SK-N-SH treated with all-trans-retinoic acid at 6 μM for 48 hours (cell line): ENCODE results near the gene KLHL40.

ENCODE experiments used
- ATAC-seq: fragments of 200-7000 bp; cut with Tn5 transposase; 3 replicates; pipeline ENCODE4 v1.9.1; 2020; ENCODE audit warnings: mild to moderate bottlenecking, moderate library complexity
- ARNTL ChIP-seq: fragments of 450-650 bp; formaldehyde crosslinking; IDR thresholded peaks from 2 replicates; pipeline ENCODE4 v1.5.0; 2020; ENCODE audit warnings: low read depth, mild to moderate bottlenecking, moderate library complexity, borderline replicate concordance
- BACH2 ChIP-seq: fragments of 250-450 bp; sonication (Bioruptor Pico); IDR thresholded peaks from 2 replicates; pipeline ENCODE4 v1.9.0; 2021; ENCODE audit warnings: mild to moderate bottlenecking, borderline replicate concordance
- ESRRG ChIP-seq: fragments of 250-450 bp; sonication (Bioruptor Pico); IDR thresholded peaks from 2 replicates; pipeline ENCODE4 v1.6.1; 2021; ENCODE audit warnings: mild to moderate bottlenecking
- GLIS3 ChIP-seq: fragments of 250-450 bp; sonication (Bioruptor Pico); IDR thresholded peaks from 2 replicates; pipeline ENCODE4 v1.5.0; 2020; ENCODE audit warnings: mild to moderate bottlenecking, moderate library complexity
- ISL1 ChIP-seq: fragments of 250-450 bp; sonication (Bioruptor Pico); IDR thresholded peaks from 2 replicates; pipeline ENCODE4 v2.1.2; 2022; ENCODE audit warnings: mild to moderate bottlenecking, moderate library complexity
- OSR1 ChIP-seq: fragments of 250-450 bp; sonication (Bioruptor Pico); IDR thresholded peaks from 2 replicates; pipeline ENCODE4 v1.8.0; 2022; ENCODE audit warnings: moderate library complexity, mild to moderate bottlenecking, inconsistent platforms
- RARB ChIP-seq: fragments of 250-450 bp; sonication (Bioruptor Pico); IDR thresholded peaks from 2 replicates; pipeline ENCODE4 v1.8.0; 2021; ENCODE audit warnings: mild to moderate bottlenecking, moderate library complexity
- SNAI2 ChIP-seq: fragments of 250-450 bp; sonication (Bioruptor Pico); IDR thresholded peaks from 2 replicates; pipeline ENCODE4 v1.5.0; 2020; ENCODE audit warnings: mild to moderate bottlenecking, moderate library complexity
- TCF4 ChIP-seq: fragments of 250-450 bp; sonication (Bioruptor Pico); IDR thresholded peaks from 2 replicates; pipeline ENCODE4 v1.8.0; 2021; ENCODE audit warnings: mild to moderate bottlenecking, moderate library complexity, borderline replicate concordance
- TOX ChIP-seq: fragments of 250-450 bp; sonication (Bioruptor Pico); IDR thresholded peaks from 2 replicates; pipeline ENCODE4 v1.8.0; 2021; ENCODE audit warnings: mild to moderate bottlenecking, moderate library complexity, borderline replicate concordance
- ZC3H10 ChIP-seq: fragments of 250-450 bp; sonication (Bioruptor Pico); IDR thresholded peaks from 2 replicates; pipeline ENCODE4 v1.5.1; 2021; ENCODE audit warnings: mild to moderate bottlenecking, moderate library complexity
- ZFP3 ChIP-seq: fragments of 250-450 bp; sonication (Bioruptor Pico); IDR thresholded peaks from 2 replicates; pipeline ENCODE4 v1.5.0; 2020; ENCODE audit warnings: mild to moderate bottlenecking, moderate library complexity
- ZFP30 ChIP-seq: fragments of 450-650 bp; formaldehyde crosslinking; IDR thresholded peaks from 2 replicates; pipeline ENCODE4 v1.5.0; 2022; ENCODE audit warnings: mild to moderate bottlenecking, moderate library complexity
- ZNF70 ChIP-seq: fragments of 450-650 bp; formaldehyde crosslinking; IDR thresholded peaks from 2 replicates; pipeline ENCODE4 v1.5.0; 2020; ENCODE audit warnings: mild to moderate bottlenecking, moderate library complexity
- ZNF8 ChIP-seq: fragments of 450-650 bp; formaldehyde crosslinking; IDR thresholded peaks from 2 replicates; pipeline ENCODE4 v1.5.0; 2020; ENCODE audit warnings: mild to moderate bottlenecking, moderate library complexity
- TF ChIP-seq, protein P1 (sequence below): fragments of 250-450 bp; sonication (Bioruptor Pico); IDR thresholded peaks from 2 replicates; pipeline ENCODE4 v1.8.0; 2021; ENCODE audit warnings: low read depth, mild to moderate bottlenecking, moderate library complexity, borderline replicate concordance
- TF ChIP-seq, protein P2 (sequence below): fragments of 250-450 bp; sonication (Bioruptor Pico); IDR thresholded peaks from 2 replicates; pipeline ENCODE4 v1.5.1; 2021; ENCODE audit warnings: mild to moderate bottlenecking, moderate library complexity
- TF ChIP-seq, protein P3 (sequence below): fragments of 250-450 bp; sonication (Bioruptor Pico); IDR thresholded peaks from 2 replicates; pipeline ENCODE4 v1.5.1; 2020; ENCODE audit warnings: low read depth, mild to moderate bottlenecking, moderate library complexity
- TF ChIP-seq, protein P4 (sequence below): fragments of 250-450 bp; sonication (Bioruptor Pico); IDR thresholded peaks from 2 replicates; pipeline ENCODE4 v1.5.0; 2020; ENCODE audit warnings: mild to moderate bottlenecking, moderate library complexity
- TF ChIP-seq, protein P5 (sequence below): fragments of 250-450 bp; sonication (Bioruptor Pico); IDR thresholded peaks from 2 replicates; pipeline ENCODE4 v1.8.0; 2020; ENCODE audit warnings: mild to moderate bottlenecking, moderate library complexity, borderline replicate concordance

The KLHL40 gene

DNA sequence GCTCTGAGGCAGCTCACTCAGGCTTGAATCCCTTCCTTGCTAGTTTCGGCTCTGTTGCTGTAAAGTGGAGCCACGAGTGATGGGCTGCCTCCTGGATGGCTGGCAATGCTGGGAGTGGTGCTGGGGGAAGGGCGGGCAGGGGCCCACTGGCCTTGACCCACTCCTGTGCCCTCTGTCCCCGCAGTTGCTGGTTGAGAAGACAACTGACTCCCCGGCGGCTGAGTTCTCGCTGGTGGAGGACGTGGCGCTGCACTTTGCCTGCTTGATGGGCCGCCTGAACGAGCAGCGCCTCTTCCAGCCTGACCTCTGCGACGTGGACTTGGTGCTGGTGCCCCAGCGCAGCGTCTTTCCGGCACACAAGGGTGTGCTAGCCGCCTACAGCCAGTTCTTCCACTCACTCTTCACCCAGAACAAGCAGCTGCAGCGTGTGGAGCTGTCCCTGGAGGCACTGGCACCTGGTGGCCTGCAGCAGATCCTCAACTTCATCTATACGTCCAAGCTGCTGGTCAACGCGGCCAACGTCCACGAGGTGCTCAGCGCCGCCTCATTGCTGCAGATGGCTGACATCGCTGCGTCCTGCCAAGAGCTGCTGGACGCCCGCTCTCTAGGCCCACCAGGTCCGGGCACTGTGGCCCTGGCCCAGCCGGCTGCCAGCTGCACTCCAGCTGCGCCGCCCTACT is 27.1 kb upstream of the KLHL40 start:
- no peak for ATAC-seq
- TF ChIP-seq GLIS3 (no peak), ESRRG (CRISPR knock-in tag) (no peak), TOX (no peak), ZFP30 (CRISPR knock-in tag) (no peak), TCF4 (CRISPR knock-in tag) (no peak)
- TF ChIP-seq, protein P1, sequence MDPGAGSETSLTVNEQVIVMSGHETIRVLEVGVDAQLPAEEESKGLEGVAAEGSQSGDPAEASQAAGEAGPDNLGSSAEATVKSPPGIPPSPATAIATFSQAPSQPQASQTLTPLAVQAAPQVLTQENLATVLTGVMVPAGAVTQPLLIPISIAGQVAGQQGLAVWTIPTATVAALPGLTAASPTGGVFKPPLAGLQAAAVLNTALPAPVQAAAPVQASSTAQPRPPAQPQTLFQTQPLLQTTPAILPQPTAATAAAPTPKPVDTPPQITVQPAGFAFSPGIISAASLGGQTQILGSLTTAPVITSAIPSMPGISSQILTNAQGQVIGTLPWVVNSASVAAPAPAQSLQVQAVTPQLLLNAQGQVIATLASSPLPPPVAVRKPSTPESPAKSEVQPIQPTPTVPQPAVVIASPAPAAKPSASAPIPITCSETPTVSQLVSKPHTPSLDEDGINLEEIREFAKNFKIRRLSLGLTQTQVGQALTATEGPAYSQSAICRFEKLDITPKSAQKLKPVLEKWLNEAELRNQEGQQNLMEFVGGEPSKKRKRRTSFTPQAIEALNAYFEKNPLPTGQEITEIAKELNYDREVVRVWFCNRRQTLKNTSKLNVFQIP (CRISPR knock-in tag) = no peak
- TF ChIP-seq, all 23 proteins: peak for 0

DNA sequence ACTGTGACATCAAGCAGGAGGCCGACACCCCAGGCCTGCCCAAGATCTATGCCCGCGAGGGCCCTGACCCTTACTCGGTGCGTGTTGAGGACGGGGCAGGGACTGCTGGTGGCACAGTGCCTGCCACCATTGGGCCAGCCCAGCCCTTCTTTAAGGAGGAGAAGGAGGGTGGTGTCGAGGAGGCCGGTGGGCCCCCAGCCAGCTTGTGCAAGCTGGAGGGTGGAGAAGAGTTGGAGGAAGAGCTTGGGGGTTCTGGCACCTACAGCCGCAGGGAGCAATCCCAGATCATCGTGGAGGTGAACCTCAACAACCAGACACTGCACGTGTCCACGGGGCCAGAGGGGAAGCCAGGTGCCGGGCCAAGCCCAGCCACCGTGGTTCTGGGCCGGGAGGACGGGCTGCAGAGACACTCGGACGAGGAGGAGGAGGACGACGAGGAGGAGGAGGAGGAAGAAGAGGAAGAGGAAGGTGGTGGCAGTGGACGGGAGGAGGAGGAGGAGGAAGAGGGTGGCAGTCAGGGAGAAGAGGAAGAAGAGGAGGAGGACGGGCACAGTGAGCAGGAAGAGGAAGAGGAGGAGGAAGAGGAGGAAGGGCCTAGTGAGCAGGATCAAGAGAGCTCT is 26.5 kb upstream of the KLHL40 start:
- TF ChIP-seq, protein P2, sequence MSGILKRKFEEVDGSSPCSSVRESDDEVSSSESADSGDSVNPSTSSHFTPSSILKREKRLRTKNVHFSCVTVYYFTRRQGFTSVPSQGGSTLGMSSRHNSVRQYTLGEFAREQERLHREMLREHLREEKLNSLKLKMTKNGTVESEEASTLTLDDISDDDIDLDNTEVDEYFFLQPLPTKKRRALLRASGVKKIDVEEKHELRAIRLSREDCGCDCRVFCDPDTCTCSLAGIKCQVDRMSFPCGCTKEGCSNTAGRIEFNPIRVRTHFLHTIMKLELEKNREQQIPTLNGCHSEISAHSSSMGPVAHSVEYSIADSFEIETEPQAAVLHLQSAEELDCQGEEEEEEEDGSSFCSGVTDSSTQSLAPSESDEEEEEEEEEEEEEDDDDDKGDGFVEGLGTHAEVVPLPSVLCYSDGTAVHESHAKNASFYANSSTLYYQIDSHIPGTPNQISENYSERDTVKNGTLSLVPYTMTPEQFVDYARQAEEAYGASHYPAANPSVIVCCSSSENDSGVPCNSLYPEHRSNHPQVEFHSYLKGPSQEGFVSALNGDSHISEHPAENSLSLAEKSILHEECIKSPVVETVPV (CRISPR knock-in tag) = no peak
- TF ChIP-seq OSR1 (CRISPR knock-in tag) (no peak), ESRRG (CRISPR knock-in tag) (no peak), RARB (CRISPR knock-in tag) (no peak), BACH2 (CRISPR knock-in tag) (no peak), GLIS3 (no peak)
- TF ChIP-seq, protein P3, sequence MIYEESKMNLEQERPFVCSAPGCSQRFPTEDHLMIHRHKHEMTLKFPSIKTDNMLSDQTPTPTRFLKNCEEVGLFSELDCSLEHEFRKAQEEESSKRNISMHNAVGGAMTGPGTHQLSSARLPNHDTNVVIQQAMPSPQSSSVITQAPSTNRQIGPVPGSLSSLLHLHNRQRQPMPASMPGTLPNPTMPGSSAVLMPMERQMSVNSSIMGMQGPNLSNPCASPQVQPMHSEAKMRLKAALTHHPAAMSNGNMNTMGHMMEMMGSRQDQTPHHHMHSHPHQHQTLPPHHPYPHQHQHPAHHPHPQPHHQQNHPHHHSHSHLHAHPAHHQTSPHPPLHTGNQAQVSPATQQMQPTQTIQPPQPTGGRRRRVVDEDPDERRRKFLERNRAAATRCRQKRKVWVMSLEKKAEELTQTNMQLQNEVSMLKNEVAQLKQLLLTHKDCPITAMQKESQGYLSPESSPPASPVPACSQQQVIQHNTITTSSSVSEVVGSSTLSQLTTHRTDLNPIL (CRISPR knock-in tag) = no peak
- no peak for ATAC-seq

DNA sequence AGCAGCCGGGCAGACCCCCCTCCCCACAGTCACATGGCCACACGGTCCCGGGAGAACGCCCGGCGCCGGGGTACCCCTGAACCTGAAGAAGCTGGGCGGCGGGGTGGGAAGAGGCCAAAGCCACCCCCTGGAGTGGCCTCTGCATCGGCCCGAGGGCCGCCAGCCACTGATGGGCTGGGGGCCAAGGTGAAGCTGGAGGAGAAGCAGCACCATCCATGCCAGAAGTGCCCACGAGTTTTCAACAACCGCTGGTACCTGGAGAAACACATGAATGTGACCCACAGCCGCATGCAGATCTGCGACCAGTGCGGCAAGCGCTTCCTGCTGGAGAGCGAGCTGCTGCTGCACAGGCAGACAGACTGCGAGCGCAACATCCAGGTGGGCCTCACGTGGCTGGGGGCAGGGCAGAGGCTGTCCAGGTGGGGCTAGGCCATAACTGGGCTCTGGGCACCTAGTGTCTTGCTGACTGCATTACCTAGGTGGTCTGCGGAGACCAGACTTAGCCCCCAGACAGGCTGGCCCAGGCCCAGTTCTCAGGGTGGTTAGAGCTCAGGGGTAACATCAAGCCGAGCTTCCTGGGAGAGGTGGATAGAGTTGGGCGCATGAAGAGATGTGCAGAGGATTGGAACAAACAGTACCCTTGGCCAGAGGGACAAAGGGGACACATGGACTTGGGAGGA is 25.7 kb upstream of the KLHL40 start:
- TF ChIP-seq, protein P4, sequence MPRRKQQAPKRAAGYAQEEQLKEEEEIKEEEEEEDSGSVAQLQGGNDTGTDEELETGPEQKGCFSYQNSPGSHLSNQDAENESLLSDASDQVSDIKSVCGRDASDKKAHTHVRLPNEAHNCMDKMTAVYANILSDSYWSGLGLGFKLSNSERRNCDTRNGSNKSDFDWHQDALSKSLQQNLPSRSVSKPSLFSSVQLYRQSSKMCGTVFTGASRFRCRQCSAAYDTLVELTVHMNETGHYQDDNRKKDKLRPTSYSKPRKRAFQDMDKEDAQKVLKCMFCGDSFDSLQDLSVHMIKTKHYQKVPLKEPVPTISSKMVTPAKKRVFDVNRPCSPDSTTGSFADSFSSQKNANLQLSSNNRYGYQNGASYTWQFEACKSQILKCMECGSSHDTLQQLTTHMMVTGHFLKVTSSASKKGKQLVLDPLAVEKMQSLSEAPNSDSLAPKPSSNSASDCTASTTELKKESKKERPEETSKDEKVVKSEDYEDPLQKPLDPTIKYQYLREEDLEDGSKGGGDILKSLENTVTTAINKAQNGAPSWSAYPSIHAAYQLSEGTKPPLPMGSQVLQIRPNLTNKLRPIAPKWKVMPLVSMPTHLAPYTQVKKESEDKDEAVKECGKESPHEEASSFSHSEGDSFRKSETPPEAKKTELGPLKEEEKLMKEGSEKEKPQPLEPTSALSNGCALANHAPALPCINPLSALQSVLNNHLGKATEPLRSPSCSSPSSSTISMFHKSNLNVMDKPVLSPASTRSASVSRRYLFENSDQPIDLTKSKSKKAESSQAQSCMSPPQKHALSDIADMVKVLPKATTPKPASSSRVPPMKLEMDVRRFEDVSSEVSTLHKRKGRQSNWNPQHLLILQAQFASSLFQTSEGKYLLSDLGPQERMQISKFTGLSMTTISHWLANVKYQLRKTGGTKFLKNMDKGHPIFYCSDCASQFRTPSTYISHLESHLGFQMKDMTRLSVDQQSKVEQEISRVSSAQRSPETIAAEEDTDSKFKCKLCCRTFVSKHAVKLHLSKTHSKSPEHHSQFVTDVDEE (CRISPR knock-in tag) = no peak
- TF ChIP-seq SNAI2 (no peak), TOX (no peak), OSR1 (CRISPR knock-in tag) (no peak), ZNF8 (CRISPR knock-in tag) (no peak), ZC3H10 (CRISPR knock-in tag) (no peak), RARB (CRISPR knock-in tag) (no peak), ARNTL (no peak)
- TF ChIP-seq, protein P3 (CRISPR knock-in tag) = no peak
- ATAC-seq = no peak

DNA sequence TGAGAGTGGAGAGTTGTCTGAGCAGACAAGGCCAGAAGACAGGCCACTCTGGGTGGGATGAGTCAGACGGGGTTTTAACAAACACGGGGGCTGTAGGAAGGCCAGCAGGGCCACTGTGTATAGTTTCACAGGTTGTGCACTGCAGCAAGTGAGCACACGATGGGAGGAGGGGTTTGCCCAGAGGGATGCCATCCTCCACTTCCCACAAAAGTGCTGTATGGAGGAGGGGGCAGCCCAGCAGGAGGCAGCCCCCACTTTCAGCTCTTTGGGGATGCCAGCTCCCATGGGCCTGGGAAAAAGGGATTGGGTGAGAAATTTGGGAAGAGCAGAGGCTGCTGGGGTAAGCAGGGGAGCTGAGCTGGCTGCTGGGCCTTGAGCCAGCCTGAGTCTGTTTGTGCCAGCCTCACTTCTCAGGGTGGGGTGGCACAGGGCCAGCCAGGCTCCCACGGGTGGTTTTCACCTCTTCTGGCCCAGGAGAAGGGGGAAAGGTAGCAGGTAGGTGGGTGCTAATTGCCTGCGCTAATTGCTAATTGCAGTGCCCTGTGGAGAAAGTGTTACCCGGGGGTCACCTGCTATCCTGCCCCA is 25.1 kb upstream of the KLHL40 start:
- TF ChIP-seq, protein P5, sequence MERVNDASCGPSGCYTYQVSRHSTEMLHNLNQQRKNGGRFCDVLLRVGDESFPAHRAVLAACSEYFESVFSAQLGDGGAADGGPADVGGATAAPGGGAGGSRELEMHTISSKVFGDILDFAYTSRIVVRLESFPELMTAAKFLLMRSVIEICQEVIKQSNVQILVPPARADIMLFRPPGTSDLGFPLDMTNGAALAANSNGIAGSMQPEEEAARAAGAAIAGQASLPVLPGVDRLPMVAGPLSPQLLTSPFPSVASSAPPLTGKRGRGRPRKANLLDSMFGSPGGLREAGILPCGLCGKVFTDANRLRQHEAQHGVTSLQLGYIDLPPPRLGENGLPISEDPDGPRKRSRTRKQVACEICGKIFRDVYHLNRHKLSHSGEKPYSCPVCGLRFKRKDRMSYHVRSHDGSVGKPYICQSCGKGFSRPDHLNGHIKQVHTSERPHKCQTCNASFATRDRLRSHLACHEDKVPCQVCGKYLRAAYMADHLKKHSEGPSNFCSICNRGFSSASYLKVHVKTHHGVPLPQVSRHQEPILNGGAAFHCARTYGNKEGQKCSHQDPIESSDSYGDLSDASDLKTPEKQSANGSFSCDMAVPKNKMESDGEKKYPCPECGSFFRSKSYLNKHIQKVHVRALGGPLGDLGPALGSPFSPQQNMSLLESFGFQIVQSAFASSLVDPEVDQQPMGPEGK (CRISPR knock-in tag) = no peak
- no peak for TF ChIP-seq TOX
- no peak for TF ChIP-seq ZFP3
- TF ChIP-seq OSR1 (CRISPR knock-in tag) = no peak
- no peak for TF ChIP-seq ZNF70
- TF ChIP-seq ESRRG (CRISPR knock-in tag) = no peak
- TF ChIP-seq ISL1 (CRISPR knock-in tag) = no peak
- TF ChIP-seq SNAI2 = no peak
- TF ChIP-seq GLIS3 = no peak
- ATAC-seq = no peak
